HEK293T (cell line): Measurements from ENCODE around the gene ARHGEF6.

Experiments
- CTCF ChIA-PET: fragments of 350-600 bp; formaldehyde crosslinking; extraction: SDS; loops from one replicate; lab custom pipeline; 2021; ENCODE audit warnings: antibody characterized with exemption, inconsistent platforms; lab: Yijun Ruan, JAX
- POLR2A ChIA-PET: fragments of 350-600 bp; formaldehyde crosslinking; extraction: SDS; loops from one replicate; lab custom pipeline; 2020; ENCODE audit warnings: antibody characterized with exemption, inconsistent platforms; lab: Yijun Ruan, JAX
- DNase-seq: peaks from one replicate; pipeline ENCODE4 v3.0.0; 2012; ENCODE audit warnings: mixed read lengths; ENCODE audit errors: extremely low spot score
- ARNT ChIP-seq: fragments of 450-650 bp; IDR thresholded peaks from 2 replicates; pipeline ENCODE4 v1.6.1; 2017; ENCODE audit warnings: mild to moderate bottlenecking
- BHLHE40 ChIP-seq: fragments of 450-650 bp; IDR thresholded peaks from 2 replicates; pipeline ENCODE4 v1.6.1; 2016; ENCODE audit warnings: mild to moderate bottlenecking, moderate library complexity, borderline replicate concordance
- CTBP1 ChIP-seq: fragments of 450-650 bp; IDR thresholded peaks from 2 replicates; pipeline ENCODE4 v1.6.1; 2016; ENCODE audit warnings: borderline replicate concordance
- ELF4 ChIP-seq: fragments of 450-650 bp; IDR thresholded peaks from 2 replicates; pipeline ENCODE4 v1.6.1; 2017; ENCODE audit warnings: antibody characterized with exemption
- FOXA1 ChIP-seq: fragments of 450-650 bp; IDR thresholded peaks from 2 replicates; pipeline ENCODE4 v1.6.1; 2016; ENCODE audit warnings: mild to moderate bottlenecking
- FOXK2 ChIP-seq: fragments of 450-650 bp; IDR thresholded peaks from 2 replicates; pipeline ENCODE4 v1.6.1; 2016; ENCODE audit warnings: mild to moderate bottlenecking
- FOXM1 ChIP-seq: fragments of 450-650 bp; IDR thresholded peaks from 2 replicates; pipeline ENCODE4 v1.6.1; 2017; ENCODE audit warnings: mild to moderate bottlenecking, borderline replicate concordance
- HDGF ChIP-seq: fragments of 450-650 bp; IDR thresholded peaks from 2 replicates; pipeline ENCODE4 v1.6.1; 2017; ENCODE audit warnings: antibody characterized with exemption, borderline replicate concordance
- L3MBTL2 ChIP-seq: fragments of 450-650 bp; conservative IDR thresholded peaks from 2 replicates; pipeline ENCODE4 v1.6.1; 2016; ENCODE audit warnings: mild to moderate bottlenecking
- LEF1 ChIP-seq: fragments of 450-650 bp; IDR thresholded peaks from 2 replicates; pipeline ENCODE4 v1.6.1; 2017; ENCODE audit warnings: mild to moderate bottlenecking, borderline replicate concordance
- NFRKB ChIP-seq: fragments of 450-650 bp; IDR thresholded peaks from 2 replicates; pipeline ENCODE4 v1.6.1; 2016; ENCODE audit warnings: mild to moderate bottlenecking, moderate library complexity
- SP1 ChIP-seq: fragments of 450-650 bp; IDR thresholded peaks from 2 replicates; pipeline ENCODE4 v1.6.1; 2017
- SUZ12 ChIP-seq: fragments of 450-650 bp; IDR thresholded peaks from 2 replicates; pipeline ENCODE4 v1.6.1; 2016; ENCODE audit warnings: mild to moderate bottlenecking
- TARDBP ChIP-seq: fragments of 450-650 bp; IDR thresholded peaks from 2 replicates; pipeline ENCODE4 v1.6.1; 2016
- ZNF384 ChIP-seq: fragments of 450-650 bp; IDR thresholded peaks from 2 replicates; pipeline ENCODE4 v1.6.1; 2016
- TF ChIP-seq, protein P1 (sequence below): fragments of 450-650 bp; IDR thresholded peaks from 2 replicates; pipeline ENCODE4 v1.6.1; 2016

ARHGEF6 gene

GRCh38 chrX:136767104-136767941 is 13.4 kb downstream of the ARHGEF6 start:
- TF ChIP-seq, protein P1, sequence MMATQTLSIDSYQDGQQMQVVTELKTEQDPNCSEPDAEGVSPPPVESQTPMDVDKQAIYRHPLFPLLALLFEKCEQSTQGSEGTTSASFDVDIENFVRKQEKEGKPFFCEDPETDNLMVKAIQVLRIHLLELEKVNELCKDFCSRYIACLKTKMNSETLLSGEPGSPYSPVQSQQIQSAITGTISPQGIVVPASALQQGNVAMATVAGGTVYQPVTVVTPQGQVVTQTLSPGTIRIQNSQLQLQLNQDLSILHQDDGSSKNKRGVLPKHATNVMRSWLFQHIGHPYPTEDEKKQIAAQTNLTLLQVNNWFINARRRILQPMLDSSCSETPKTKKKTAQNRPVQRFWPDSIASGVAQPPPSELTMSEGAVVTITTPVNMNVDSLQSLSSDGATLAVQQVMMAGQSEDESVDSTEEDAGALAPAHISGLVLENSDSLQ, result no peak
- no peak for TF ChIP-seq FOXA1
- POLR2A ChIA-PET, result interaction anchor here (0.6 to 1.9 kb wide), 4 partner anchors 9 to 113 kb away, joined by 3 to 8 read pairs (median 4); partner anchors contain the start of gene RBMX
- CTCF ChIA-PET, result interaction anchor here (0.9 to 1.3 kb wide), 5 partner anchors 13 to 189 kb away, joined by 3 to 5 read pairs (median 4); no protein-coding TSS in a partner anchor
- DNase-seq, result peak; percentile 80

DNA sequence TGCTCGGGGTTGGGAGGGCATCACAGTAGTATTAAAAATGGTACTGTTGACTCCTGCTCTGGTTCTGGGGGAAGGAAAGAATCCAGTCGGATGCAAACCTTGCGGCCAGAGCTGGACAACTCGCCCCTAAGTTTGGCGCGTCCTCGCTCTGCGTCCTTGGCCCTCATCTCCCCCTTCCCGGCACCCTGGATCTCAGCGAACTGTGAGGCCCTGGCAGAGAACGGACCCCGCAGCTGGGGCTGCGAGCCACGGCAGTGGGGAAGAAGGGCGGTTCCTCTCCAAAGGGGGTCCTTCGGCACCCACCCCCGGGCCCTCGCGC is 14.0 kb downstream of the ARHGEF6 start:
- POLR2A ChIA-PET, result interaction anchor here (0.6 to 1.9 kb wide), 4 partner anchors 8 to 114 kb away, joined by 3 to 8 read pairs (median 4); partner anchors contain the start of gene RBMX
- no peak for DNase-seq
- CTCF ChIA-PET, result interaction anchor here (0.9 to 1.3 kb wide), 4 partner anchors 14 to 189 kb away, joined by 3 to 5 read pairs (median 4); no protein-coding TSS in a partner anchor

DNA sequence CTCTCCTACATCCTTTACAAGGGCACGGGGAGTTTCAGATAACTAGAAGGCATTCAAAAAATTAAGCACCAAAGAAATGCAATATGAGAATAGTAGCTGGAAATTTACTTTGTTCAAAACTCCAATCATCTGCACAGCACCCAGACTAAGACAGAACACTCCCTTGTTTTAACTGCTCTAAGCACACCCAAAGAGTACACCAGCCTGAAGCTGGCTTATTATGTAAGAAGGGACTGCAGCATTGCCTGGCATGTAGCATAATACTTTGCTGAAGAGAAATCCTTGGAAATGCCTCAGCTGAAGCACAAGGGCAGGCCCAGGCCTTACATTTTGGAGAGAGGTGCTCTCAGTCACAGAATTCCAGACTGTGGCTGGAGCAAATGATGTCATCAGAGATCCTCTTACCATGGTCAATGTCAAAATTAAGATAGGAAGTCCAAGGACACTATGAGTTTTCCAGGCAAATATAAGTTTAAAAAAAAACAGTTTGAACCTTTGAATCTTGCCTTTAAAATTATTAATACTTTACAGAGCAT is 14.8 kb downstream of the ARHGEF6 start:
- CTCF ChIA-PET, result interaction anchor here (0.6 to 1.0 kb wide), 2 partner anchors 51 to 463 kb away, joined by 3 to 4 read pairs; no protein-coding TSS in a partner anchor
- TF ChIP-seq, protein P1, result no peak
- TF ChIP-seq SUZ12 (no peak), ZNF384 (no peak), FOXM1 (no peak), FOXK2 (no peak), LEF1 (no peak), FOXA1 (no peak), BHLHE40 (no peak), CTBP1 (no peak)
- POLR2A ChIA-PET, result interaction anchor here (1.0 to 1.8 kb wide), 3 partner anchors 8 to 115 kb away, joined by 4 to 8 read pairs (median 5); partner anchors contain the start of gene RBMX
- no peak for DNase-seq

More for the DNA sequence above, 14.0 kb downstream of the ARHGEF6 start:
- TF ChIP-seq FOXA1 (no peak), SUZ12 (no peak), ELF4 (no peak), FOXM1 (no peak), FOXK2 (no peak), SP1 (no peak), ARNT (no peak), TARDBP (no peak)
- TF ChIP-seq, protein P1, result no peak

GRCh38 chrX:136764206-136764605 is 16.5 kb downstream of the ARHGEF6 start:
- no peak for DNase-seq
- TF ChIP-seq ARNT (no peak), NFRKB (no peak), L3MBTL2 (no peak), ELF4 (no peak), FOXA1 (no peak), SP1 (no peak), SUZ12 (no peak), ZNF384 (no peak), LEF1 (no peak), TARDBP (no peak), CTBP1 (no peak), HDGF (no peak), FOXK2 (no peak), BHLHE40 (no peak)
- POLR2A ChIA-PET, result no interaction called here
- CTCF ChIA-PET, result no interaction called here

- no peak for DNase-seq
- ChIA-PET POLR2A (no interaction called here), CTCF (no interaction called here)
- no peak for TF ChIP-seq SP1
- TF ChIP-seq ZNF384, result no peak
- no peak for TF ChIP-seq ARNT
- TF ChIP-seq HDGF, result no peak
- no peak for TF ChIP-seq FOXK2
- no peak for TF ChIP-seq FOXA1
- TF ChIP-seq, protein P1, result no peak
- no peak for TF ChIP-seq CTBP1
- no peak for TF ChIP-seq LEF1
- TF ChIP-seq L3MBTL2, result no peak
- no peak for TF ChIP-seq BHLHE40
- TF ChIP-seq NFRKB, result no peak
- TF ChIP-seq FOXM1, result no peak
- TF ChIP-seq SUZ12, result no peak
- TF ChIP-seq TARDBP, result no peak
- no peak for TF ChIP-seq ELF4
Measured at GRCh38 chrX:136762820-136763452, 17.8 kb downstream of the ARHGEF6 start.
